Osteoblast (primary cell): ENCODE measurements around the gene ZFAND3. TPM values are rescaled to one million over a fixed set of nuclear protein-coding genes. Genes with fewer than 3 reads are reported as not detected.
A peak's percentile ranks its signal among the peaks of the same experiment; 100 is the strongest.

ENCODE experiments used
- DNase-seq: peaks from one replicate; pipeline ENCODE4 v3.0.0; 2011; ENCODE audit warnings: low spot score, mixed read lengths; ENCODE audit not compliant: insufficient read length; ENCODE audit errors: missing footprints
- H2AFZ ChIP-seq: 2 replicates; pipeline ENCODE4 v1.6.0; 2011; ENCODE audit warnings: mild to moderate bottlenecking, low read length
- H3K27ac ChIP-seq: 2 replicates; pipeline ENCODE4 v1.5.1; 2011; ENCODE audit warnings: mild to moderate bottlenecking, low read depth, low read length, moderate library complexity
- H3K27me3 ChIP-seq: 2 replicates; pipeline ENCODE4 v1.6.0; 2012; ENCODE audit warnings: mild to moderate bottlenecking, control low read depth, inconsistent platforms, low read length, moderate library complexity; ENCODE audit not compliant: insufficient read depth
- H3K36me3 ChIP-seq: 2 replicates; pipeline ENCODE4 v1.5.1; 2011; ENCODE audit warnings: mild to moderate bottlenecking, low read length, control low read depth, moderate library complexity; ENCODE audit not compliant: insufficient read depth
- H3K4me1 ChIP-seq: 2 replicates; pipeline ENCODE4 v1.5.1; 2011; ENCODE audit warnings: mild to moderate bottlenecking, low read length, control low read depth, moderate library complexity; ENCODE audit not compliant: insufficient read depth
- H3K4me2 ChIP-seq: 2 replicates; pipeline ENCODE4 v1.6.0; 2011; ENCODE audit warnings: mild to moderate bottlenecking, low read length; ENCODE audit not compliant: insufficient read depth
- H3K4me3 ChIP-seq: fragments of 200-600 bp; sonication (generic); 3 replicates; pipeline ENCODE4 v1.5.1; 2012; ENCODE audit warnings: mild to moderate bottlenecking, low read length, inconsistent platforms; ENCODE audit not compliant: insufficient read depth
- H3K79me2 ChIP-seq: 2 replicates; pipeline ENCODE4 v1.6.0; 2012; ENCODE audit warnings: mild to moderate bottlenecking, low read length, control low read depth, inconsistent platforms; ENCODE audit not compliant: insufficient read depth
- H3K9me3 ChIP-seq: 2 replicates; pipeline ENCODE4 v1.5.1; 2011; ENCODE audit warnings: low read depth, low read length, control low read depth
- H4K20me1 ChIP-seq: 2 replicates; pipeline ENCODE4 v1.6.0; 2012; ENCODE audit warnings: mild to moderate bottlenecking, low read length, control low read depth; ENCODE audit not compliant: insufficient read depth
- CTCF ChIP-seq: IDR thresholded peaks from 2 replicates; pipeline ENCODE4 v1.5.1; 2011; ENCODE audit warnings: mild to moderate bottlenecking, low read depth, low read length, moderate library complexity; ENCODE audit errors: extremely low read depth
- total RNA-seq: library from RNA; depleted of rRNA; stranded (reverse); fragments of >200 nt; gene quantifications from 2 replicates; pipeline ENCODE4 v1.2.3, GENCODE V29; 2012

ZFAND3 gene
- total RNA-seq, 1 donor: 27.1 TPM

DNA sequence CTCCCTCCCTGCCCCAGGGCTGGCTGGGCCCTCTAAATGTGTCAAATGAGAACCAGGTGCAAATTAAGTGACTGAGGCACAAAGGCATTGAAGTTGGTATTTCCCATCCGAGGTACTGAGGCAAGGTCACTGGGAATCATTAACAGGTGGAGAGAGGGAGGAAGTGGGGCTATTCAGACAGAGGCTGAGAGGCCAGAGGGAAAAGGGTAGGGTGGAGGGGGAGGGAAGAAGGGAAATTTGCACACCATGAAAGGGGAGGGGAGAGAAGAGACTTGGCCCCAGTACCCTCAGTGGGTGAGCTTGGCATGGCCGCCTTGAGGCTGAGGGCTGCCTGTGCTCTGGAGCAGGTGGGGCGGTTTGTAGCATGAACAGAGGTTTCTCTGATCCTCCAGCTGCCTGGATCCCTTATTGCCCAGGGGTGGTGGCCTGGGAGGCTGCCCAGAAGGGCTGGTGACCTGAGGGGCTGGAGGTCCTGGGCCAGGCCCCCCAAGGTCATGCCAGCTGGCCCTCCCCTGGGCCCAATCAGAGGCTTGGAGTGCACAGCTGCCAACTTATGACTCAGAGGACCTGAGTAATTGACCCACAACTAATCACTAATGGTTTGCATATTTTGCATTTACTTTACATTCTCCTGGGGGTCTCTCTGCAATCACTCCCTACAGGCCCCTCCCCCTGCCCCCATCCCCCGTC, 40.3 kb upstream of the ZFAND3 start:
- Histone ChIP-seq H3K4me2 (no peak overlapping the region), H2AFZ (no peak overlapping the region), H3K27me3 (peaks cover 17% of the 10 kb centered on the region), H3K4me3 (no peak overlapping the region), H4K20me1 (no peaks in the 10 kb centered on the region), H3K27ac (no peak overlapping the region), H3K36me3 (no peaks in the 10 kb centered on the region), H3K9me3 (no peaks in the 10 kb centered on the region), H3K4me1 (peaks cover 13% of the 10 kb centered on the region), H3K79me2 (no peaks in the 10 kb centered on the region)
- peak; percentile 85 for DNase-seq
- TF ChIP-seq CTCF: no peak

- Histone ChIP-seq H3K4me3 (no peak overlapping the region), H3K4me1 (peaks cover 19% of the 10 kb centered on the region), H3K36me3 (no peaks in the 10 kb centered on the region), H3K9me3 (no peaks in the 10 kb centered on the region), H3K79me2 (no peaks in the 10 kb centered on the region), H4K20me1 (no peaks in the 10 kb centered on the region), H3K27ac (no peak overlapping the region), H2AFZ (no peak overlapping the region), H3K4me2 (no peak overlapping the region), H3K27me3 (peaks cover 17% of the 10 kb centered on the region)
- no peak for TF ChIP-seq CTCF
- DNase-seq: no peak
Observed at GRCh38 chr6:37779902-37780628, 39.5 kb upstream of the ZFAND3 start.

DNA sequence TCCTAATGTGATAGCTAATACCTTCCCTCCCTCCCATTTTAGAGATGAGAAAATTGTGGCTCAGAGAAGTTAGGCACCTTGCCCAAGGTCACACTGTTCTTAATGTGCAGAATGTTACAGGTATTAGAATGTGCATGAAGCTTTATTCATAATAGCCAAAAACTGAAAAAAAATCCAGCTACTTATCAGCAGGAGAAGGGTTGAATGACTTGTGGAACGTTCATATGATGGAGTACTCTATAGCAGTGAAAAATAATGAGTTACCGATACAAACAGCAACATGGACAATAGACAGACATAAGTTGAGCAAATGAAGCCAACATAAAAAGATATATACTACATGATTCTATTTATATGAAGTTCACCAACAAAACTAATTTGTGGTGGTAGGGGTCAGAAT, 37.7 kb upstream of the ZFAND3 start:
- TF ChIP-seq CTCF: no peak
- no peak for DNase-seq
- no peaks in the 10 kb centered on the region for H3K36me3 ChIP-seq

More for the DNA sequence above, 37.7 kb upstream of the ZFAND3 start:
- H3K9me3 ChIP-seq: no peaks in the 10 kb centered on the region
- no peaks in the 10 kb centered on the region for H3K79me2 ChIP-seq
- peaks cover 19% of the 10 kb centered on the region for H3K4me1 ChIP-seq
- no peaks in the 10 kb centered on the region for H4K20me1 ChIP-seq
- H2AFZ ChIP-seq: no peak overlapping the region
- no peak overlapping the region for H3K4me2 ChIP-seq
- H3K4me3 ChIP-seq: no peak overlapping the region
- H3K27me3 ChIP-seq: peaks cover 17% of the 10 kb centered on the region
- H3K27ac ChIP-seq: no peak overlapping the region
